H1 (cell line): ENCODE results near the gene MMAB. TPM values are rescaled to one million over a fixed set of nuclear protein-coding genes. Genes with fewer than 3 reads are reported as not detected.

ENCODE experiments used
- CHD1 ChIP-seq: IDR thresholded peaks from 2 replicates; pipeline ENCODE4 v1.6.1; 2012; ENCODE audit warnings: low read depth, low read length, improper control_type of control experiment
- CHD2 ChIP-seq: IDR thresholded peaks from 2 replicates; pipeline ENCODE4 v1.6.1; 2012; ENCODE audit warnings: low read length, improper control_type of control experiment
- CREB1 ChIP-seq: IDR thresholded peaks from 2 replicates; pipeline ENCODE4 v1.6.1; 2012; ENCODE audit warnings: inconsistent platforms
- CTBP2 ChIP-seq: IDR thresholded peaks from 2 replicates; pipeline ENCODE4 v1.7.0; 2011; ENCODE audit warnings: borderline replicate concordance, mild to moderate bottlenecking, moderate library complexity, mixed read lengths, low read length; ENCODE audit not compliant: insufficient read depth, insufficient read length
- GABPA ChIP-seq: IDR thresholded peaks from 2 replicates; pipeline ENCODE4 v1.6.1; 2011; ENCODE audit warnings: mild to moderate bottlenecking, low read length, moderate library complexity, borderline replicate concordance; ENCODE audit not compliant: insufficient read depth
- NANOG ChIP-seq: IDR thresholded peaks from 2 replicates; pipeline ENCODE4 v1.6.1; 2011; ENCODE audit warnings: low read length, low read depth, mild to moderate bottlenecking, inconsistent platforms; ENCODE audit not compliant: insufficient read depth, poor library complexity, severe bottlenecking
- RFX5 ChIP-seq: IDR thresholded peaks from 2 replicates; pipeline ENCODE4 v1.6.1; 2011; ENCODE audit warnings: low read depth, low read length, improper control_type of control experiment, borderline replicate concordance
- SAP30 ChIP-seq: fragments of 300-600 bp; sonication (generic); IDR thresholded peaks from 2 replicates; pipeline ENCODE4 v1.7.1; 2012; ENCODE audit warnings: low read length, moderate library complexity, mild to moderate bottlenecking, inconsistent platforms; ENCODE audit not compliant: insufficient read depth, insufficient replicate concordance
- TAF7 ChIP-seq: optimal IDR thresholded peaks from 2 replicates; pipeline ENCODE3; 2011; ENCODE audit warnings: low read depth, mild to moderate bottlenecking, inconsistent platforms, low read length, moderate library complexity, borderline replicate concordance
- polyA plus RNA-seq, 7 experiments: library from polyadenylated mRNA; depleted of rRNA in 3 of 7; stranded (reverse) in 5 of 7; unstranded in 2 of 7; fragments of >200 nt in 5 of 7; fragments of 200-250 nt in 2 of 7; gene quantifications; 1 replicate in 5 of 7; 2 replicates in 1 of 7; 4 replicates in 1 of 7; pipeline versions ENCODE4 v1.2.1 to v1.2.3, GENCODE V29; 2011 to 2013; ENCODE audit warnings: missing spikeins in 2 of 7, mixed read lengths in 2 of 7
- total RNA-seq: library from RNA; stranded (reverse); fragmentation: NEBNext Ultra II Directional; extraction: Animal tissue kit (Norgen Biotek cat#: 25700); gene quantifications from 2 replicates; pipeline ENCODE4 v1.2.1, GENCODE V29; 2021

The MMAB gene
- total and polyA plus RNA-seq, 2 of the 8 experiments (the other 6 are each of a cell fraction or from before 2014, with no cell fraction given), result 12.9 to 18.5 TPM

DNA sequence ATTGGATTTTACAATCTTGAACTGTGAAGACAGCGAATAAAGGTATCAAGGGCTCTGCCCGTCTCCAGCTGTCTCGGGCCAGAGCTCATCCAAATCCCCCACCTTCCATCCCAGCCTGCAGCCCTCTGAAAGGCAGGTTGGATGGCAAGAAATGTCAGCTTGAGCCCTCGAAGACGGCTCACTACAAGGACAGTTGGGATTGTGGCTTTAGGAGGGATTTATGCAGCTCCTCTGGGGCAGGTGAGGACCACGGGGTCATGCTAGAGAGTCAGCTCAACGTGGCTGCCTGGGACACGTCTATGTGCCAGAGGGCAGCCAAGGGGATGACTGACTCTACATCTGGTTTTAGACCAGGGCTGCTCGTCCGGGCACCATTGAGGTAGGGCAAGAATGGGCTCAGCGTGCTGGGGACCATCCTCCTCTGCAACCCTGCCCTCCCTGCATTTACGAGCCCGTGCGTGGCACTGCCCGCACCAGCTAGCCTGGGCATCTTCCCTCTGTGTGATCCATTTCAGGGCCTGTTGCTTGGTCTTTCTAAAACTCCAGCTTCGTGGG is 16.5 kb upstream of the MMAB start (continued):
- TF ChIP-seq CTBP2 (no peak), CHD1 (no peak), TAF7 (no peak), SAP30 (no peak), NANOG (no peak), GABPA (no peak), CHD2 (no peak), RFX5 (no peak), CREB1 (no peak)
